Coronary artery (tissue), 2 donors: Measurements from ENCODE around the gene HNRNPA0.

Experiments used
- DNase-seq: peaks from one replicate; pipeline ENCODE4 v3.0.0-alpha.2; 2017; ENCODE audit warnings: low spot score
- H3K27ac ChIP-seq, 2 donors: fragments of 200-600 bp; sonication (generic); one replicate each; pipeline ENCODE4 v1.5.1; 2016 to 2019
- H3K4me3 ChIP-seq: fragments of 200-600 bp; sonication (generic); 2 replicates; pipeline ENCODE4 v1.5.1; 2016; ENCODE audit warnings: mild to moderate bottlenecking, moderate library complexity
- TF ChIP-seq, protein P1 (sequence below): fragments of 200-600 bp; sonication (generic); IDR thresholded peaks from one replicate; pipeline ENCODE4 v1.5.1; 2019; ENCODE audit warnings: antibody characterized with exemption

Gene HNRNPA0

DNA sequence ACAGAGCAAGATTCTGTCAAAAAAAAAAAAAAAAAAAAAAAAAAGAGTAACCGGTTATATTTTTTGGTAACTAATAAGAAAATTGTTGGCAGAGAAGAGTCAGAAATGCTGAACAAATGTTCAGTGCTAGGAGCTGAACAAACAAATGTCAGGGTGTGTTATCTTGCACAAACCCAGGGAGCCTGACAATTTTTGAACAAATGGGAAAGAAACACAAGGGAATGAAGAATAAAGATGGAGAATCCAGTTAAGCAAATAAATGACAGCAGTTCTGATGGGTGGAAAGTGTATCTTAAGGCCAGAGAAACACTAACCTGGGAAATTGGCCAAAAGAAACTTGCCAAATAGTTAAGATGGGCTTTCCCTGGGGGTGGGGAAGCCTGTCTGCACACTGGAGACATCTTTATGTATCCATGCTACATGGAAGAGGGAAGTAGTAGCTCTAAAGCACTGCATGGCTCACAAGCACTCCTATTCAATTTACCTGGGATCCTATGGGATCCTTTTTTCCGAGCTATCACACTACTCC lies 42.0 kb downstream of the HNRNPA0 start:
- Histone ChIP-seq H3K4me3 (no peak overlapping the region), H3K27ac (no peak overlapping the region)
- no peak for DNase-seq
- TF ChIP-seq, protein P1, sequence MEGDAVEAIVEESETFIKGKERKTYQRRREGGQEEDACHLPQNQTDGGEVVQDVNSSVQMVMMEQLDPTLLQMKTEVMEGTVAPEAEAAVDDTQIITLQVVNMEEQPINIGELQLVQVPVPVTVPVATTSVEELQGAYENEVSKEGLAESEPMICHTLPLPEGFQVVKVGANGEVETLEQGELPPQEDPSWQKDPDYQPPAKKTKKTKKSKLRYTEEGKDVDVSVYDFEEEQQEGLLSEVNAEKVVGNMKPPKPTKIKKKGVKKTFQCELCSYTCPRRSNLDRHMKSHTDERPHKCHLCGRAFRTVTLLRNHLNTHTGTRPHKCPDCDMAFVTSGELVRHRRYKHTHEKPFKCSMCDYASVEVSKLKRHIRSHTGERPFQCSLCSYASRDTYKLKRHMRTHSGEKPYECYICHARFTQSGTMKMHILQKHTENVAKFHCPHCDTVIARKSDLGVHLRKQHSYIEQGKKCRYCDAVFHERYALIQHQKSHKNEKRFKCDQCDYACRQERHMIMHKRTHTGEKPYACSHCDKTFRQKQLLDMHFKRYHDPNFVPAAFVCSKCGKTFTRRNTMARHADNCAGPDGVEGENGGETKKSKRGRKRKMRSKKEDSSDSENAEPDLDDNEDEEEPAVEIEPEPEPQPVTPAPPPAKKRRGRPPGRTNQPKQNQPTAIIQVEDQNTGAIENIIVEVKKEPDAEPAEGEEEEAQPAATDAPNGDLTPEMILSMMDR, result no peak

DNA sequence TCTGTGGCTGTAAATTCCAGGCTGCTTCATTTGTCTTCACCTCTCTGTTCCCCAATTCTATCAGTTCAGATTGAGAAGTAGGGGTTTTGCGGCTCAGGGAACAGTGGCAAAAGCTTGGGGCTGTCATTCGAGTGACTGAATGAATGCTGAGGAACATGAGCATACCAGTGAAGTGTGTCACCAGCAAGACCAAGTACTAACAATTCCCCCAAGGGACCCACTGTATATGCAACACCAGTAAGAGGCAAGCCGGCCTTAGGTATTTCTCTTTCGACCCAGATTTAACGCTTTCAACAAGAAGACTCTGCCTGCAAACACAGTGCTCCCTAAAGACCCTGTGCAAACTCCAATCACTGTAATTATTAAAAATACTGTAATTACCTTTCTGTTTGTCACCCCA lies 44.1 kb downstream of the HNRNPA0 start:
- Histone ChIP-seq H3K27ac (no peak overlapping the region), H3K4me3 (no peak overlapping the region)
- TF ChIP-seq, protein P1, result no peak
- DNase-seq, result no peak

DNA sequence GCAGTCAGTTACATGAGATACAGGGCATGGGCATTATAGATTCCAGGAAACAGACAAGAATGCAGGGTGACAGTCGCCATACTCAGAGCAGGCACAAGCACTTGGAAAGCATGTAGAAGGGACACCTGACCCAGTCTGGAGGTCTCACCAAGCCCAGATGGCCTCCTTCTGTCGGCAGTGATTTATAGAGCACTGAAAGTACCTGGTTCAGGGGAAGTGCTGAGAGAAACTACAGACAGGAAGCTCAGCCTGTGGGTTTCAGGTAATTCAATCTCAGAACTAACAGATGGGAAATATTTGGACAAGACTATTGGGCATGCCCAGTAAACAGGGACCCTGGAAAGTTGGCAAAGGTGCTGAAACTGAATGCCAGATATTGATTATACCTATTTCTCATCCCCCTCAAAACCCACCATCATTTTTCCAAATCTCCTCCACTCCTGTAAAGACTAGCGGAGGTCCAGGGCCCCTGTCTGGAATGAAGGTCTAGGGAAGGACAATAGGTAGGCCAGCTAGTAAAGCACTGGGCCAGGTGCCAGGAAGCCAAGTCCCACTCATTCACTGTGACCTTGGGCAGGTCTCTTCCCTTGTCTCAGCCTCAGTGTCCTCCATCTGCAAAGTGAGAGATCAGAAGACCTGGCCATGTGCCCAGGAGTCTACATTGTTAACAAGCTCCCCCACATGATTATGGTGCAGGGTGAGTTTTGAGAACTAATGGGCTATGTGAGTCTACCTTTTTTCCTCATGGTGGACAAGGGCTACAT lies 45.2 kb downstream of the HNRNPA0 start:
- Histone ChIP-seq H3K27ac (no peak overlapping the region), H3K4me3 (no peak overlapping the region)
- DNase-seq, result no peak
- TF ChIP-seq, protein P1, result no peak

DNA sequence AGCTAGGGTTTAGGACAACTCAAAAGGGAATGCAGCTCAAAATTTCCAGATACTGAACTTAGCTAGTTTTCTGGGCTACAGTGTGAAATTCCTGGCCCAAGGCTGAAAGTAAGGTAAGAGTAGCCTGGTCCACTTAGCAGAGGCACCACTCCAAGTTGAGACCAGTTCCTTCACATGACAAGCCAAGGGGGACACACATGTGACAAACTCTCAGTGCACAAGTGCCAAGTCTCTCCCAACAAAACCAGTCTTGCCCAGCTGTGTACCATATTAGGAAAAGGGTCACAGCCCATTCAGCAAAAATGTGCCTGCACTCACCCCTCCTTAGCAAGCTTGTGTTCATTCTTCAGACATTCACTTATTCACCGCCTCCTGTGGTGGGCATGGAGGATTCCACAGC lies 46.1 kb downstream of the HNRNPA0 start:
- TF ChIP-seq, protein P1, result no peak
- DNase-seq, result no peak
- Histone ChIP-seq H3K27ac (no peak overlapping the region), H3K4me3 (no peak overlapping the region)

DNA sequence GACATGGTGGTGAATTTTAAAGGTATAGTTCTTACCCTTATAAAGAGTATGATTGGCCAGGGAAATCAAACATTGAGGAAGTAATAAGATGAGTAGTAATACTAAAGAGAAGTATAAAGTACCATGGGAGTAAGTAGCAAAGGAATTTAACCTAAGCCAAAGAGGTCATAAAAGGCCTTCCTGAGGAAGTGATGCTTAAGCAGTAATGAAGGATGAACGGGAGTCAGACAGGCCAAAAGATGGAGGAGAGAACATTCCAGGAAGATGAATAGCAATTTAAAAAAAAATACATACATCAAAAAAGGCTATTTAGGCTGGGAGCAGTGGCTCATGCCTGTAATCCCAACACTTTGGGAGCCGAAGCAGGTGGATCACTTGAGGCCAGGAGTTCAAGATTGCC lies 47.3 kb downstream of the HNRNPA0 start:
- DNase-seq, result no peak
- Histone ChIP-seq H3K27ac (no peak overlapping the region), H3K4me3 (no peak overlapping the region)
- TF ChIP-seq, protein P1, result no peak

DNA sequence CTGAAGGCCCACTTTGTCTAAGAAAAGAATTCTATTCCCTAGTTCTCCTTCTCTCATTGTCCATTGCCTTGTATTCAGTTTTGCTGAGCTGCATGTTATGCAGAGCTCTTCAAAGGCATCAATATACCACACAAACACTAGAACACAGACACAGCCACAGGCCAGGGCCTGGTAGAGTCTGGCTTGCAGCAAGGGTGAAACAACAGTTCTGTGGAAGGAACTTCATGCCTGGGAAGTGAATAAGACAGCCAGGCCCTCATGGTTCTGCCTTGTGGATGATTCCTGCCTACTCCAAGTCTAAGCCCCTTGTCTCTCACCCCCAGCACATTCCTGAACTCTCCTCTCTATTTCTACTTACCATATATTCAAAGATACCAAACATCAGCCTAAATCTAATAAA lies 49.1 kb downstream of the HNRNPA0 start:
- TF ChIP-seq, protein P1, result no peak
- no peak for DNase-seq
- no peak overlapping the region for H3K4me3 ChIP-seq
- H3K27ac ChIP-seq, result no peak overlapping the region

DNA sequence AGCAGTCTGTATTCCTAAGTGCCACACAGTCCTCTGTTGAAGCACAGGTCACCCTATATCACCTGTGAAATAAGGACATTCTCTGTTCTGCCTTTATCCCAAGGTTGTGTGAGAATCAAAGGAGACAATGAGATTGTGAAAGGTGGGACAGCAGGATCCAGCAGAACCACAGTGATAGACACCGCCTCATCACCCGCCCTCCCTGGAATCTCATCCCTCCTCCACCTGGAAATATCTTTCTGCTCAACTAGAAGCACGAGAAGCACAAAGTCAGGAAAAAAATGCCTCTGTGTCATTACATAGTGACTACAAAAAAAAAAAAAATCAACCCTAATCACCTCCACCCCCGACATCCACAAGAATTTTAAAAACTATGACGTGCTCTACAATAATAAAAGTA lies 50.6 kb downstream of the HNRNPA0 start:
- TF ChIP-seq, protein P1, result no peak
- H3K27ac ChIP-seq, result no peak overlapping the region
- DNase-seq, result no peak

More for the DNA sequence above, 50.6 kb downstream of the HNRNPA0 start:
- no peak overlapping the region for H3K4me3 ChIP-seq
